Stimulated activated CD4-positive, alpha-beta T cell treated with anti-CD3 and anti-CD28 coated beads, Interleukin-12 subunit alpha, Interleukin-12 subunit beta, amount 100 ng/mL, for 4 hours (primary cell): ENCODE measurements around the gene SORL1.
A peak's percentile ranks its signal among the peaks of the same experiment; 100 is the strongest.
"Not testable (repeated sequence)": the region's sequence is repeated elsewhere in the genome, so short reads cannot be mapped to it uniquely, and the experiment has no call there.

Experiments
- DNase-seq: peaks from one replicate; pipeline ENCODE4 v3.0.0-alpha.2; 2020

SORL1 gene

DNA sequence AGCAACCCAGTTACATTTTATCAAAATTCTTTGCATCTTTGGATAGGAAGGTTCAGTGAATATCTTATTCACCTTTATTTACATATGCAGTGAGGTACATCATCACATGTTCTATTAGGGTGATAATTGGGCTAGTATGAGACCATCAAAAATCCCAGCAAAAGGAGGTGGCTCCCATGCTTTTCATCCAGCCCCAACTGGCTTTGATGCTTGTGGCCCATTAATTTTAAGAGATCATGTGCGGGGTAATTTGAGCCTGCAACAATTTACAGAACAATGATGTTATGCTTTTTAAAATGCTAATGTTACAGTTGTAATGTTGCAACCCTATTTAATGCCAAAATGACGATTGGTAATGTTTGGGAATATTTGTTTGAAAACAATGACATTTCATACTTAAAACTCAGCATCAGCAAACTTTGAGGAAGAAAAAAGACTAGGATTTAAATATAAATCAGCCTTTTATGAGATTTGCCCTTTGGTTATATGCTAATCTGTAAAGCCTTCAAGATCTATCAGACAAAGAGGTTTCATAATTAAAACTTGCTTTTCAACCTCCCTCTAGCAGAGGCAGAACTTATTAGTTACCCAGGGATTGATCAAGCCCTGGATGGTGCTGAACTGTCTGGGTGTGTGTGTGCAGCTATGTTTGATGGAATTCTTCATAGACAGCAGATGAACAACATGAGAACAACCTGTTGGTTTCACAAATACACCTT lies 184.1 kb downstream of the SORL1 start:
- DNase-seq = no peak

DNA sequence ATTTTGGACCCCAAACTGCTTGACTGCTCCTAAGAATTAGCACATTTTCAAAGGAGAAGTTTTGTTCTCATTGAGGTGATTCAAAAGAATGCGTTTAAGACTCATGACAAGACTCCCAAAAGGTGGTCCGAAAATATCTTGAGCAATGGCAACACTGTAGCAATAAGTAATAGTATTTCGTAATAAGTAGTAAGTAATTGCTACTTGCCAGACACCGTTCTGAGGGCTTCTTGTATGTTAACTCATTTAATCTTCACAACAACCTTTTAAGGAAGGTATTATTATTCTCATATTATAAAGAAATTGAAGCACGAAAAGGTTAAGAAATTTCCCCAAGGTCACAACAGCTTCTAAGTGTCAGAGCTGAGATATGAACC lies 184.7 kb downstream of the SORL1 start:
- DNase-seq = no peak

DNA sequence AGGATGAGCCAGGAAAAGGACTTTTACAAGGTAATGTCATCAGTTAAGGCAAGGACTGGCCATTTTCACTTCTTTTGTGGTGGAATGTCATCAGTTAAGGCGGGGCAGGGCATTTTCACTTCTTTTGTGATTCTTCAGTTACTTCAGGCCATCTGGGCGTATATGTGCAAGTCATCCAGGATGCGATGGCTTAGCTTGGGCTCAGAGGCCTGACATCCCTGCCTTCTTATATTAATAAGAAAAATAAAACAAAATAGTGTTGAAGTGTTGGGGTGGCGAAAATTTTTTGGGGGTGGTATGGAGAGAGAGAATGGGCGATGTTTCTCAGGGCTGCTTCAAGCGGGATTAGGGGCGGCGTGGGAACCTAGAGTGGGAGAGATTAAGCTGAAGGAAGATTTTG lies 185.5 kb downstream of the SORL1 start:
- not testable (repeated sequence) for DNase-seq

DNA sequence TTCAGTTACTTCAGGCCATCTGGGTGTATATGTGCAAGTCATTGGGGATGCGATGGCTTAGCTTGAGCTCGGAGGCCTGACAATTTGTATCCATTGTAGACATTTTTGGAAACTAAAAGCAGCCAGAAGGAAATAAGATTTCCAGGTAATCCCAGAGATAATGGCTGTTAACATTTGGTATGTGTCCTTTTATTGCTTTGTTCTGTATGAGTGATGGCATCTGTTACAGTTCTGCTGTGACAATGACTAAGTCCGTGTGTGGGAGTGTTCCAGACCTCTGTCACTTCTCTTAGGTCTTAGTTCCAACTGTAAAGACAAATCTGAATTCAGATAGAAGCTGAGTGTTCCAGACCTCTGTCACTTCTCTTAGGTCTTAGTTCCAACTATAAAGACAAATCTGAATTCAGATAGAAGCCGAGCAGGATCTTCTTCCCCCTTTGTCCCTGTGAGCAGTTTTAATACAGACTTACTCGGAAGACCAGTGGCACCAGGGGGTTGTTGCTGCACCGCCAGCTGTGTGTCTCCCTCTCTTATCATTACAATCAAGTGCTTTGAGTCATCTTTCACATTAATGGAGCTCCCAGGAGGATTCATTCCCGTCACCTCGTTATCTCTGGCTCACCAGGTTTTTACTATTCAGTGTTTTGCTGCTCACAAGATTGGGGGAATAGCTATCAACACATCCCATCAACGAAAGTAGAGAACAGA lies 191.5 kb downstream of the SORL1 start:
- no peak for DNase-seq

GRCh38 chr11:121644187-121644512 lies 192.0 kb downstream of the SORL1 start:
- DNase-seq = no peak

- DNase-seq = no peak
Observed at GRCh38 chr11:121645001-121645400, 192.9 kb downstream of the SORL1 start.

DNA sequence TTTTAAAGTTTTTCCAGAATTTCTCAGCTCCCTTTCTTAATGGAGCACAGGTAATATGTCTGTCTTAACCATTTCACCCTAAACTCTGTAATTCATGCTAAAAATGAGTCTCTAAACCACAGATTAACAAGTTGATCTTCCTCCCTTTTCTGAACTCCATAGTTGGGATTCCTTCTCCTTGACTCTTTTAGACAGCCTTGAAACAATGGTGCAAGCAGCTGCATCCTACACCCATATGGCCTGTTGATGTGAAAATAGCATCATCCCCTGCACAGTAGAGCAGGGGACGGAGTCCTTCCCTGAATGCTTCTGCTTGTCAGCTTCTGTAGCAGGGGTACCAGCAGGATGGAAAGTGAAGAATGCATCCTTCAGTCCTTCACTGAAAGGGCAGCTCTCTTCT lies 193.5 kb downstream of the SORL1 start:
- DNase-seq = no peak

DNA sequence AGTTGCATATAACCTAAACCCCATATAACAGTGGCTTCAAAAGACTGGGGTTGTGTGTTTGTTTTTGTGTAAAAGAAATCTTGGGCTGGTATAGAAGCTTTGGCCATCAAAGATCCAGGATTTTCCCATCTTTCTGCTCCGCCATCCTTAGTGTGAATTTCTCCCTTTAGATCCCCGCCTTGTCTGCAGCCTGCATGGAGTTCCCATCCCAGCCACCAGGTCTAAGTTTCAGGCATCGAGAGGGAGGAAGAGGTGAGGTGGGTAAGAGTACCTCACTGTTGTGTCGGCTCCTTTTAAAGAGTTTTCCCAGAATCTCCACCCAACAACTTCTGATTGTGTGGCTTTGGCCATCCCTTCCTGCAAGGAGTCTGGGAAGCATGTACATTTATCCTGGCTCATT lies 196.2 kb downstream of the SORL1 start:
- no peak for DNase-seq

DNA sequence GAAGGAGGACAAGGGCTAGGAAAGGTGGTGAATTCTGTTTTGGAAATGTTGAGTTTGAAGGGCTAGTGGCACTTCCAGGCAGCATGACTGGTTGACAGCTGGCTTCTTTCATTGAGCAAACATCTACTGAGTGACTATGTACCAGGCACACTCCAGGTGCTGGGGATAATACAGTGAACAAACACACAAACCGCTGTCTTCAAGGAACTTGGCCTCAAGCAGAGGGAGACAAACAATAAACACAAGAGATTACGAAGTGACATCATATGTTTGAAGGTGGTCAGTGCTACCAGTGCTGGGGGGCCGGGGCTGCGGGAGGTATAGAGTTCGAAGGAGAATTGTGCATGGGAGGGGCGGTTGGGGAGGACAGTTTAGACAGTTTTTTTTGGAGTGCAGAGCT lies 197.7 kb downstream of the SORL1 start:
- DNase-seq = no peak

- no peak for DNase-seq
Observed at GRCh38 chr11:121650351-121651256, 198.5 kb downstream of the SORL1 start.

GRCh38 chr11:121651257-121651605 lies 199.1 kb downstream of the SORL1 start:
- DNase-seq = no peak

DNA sequence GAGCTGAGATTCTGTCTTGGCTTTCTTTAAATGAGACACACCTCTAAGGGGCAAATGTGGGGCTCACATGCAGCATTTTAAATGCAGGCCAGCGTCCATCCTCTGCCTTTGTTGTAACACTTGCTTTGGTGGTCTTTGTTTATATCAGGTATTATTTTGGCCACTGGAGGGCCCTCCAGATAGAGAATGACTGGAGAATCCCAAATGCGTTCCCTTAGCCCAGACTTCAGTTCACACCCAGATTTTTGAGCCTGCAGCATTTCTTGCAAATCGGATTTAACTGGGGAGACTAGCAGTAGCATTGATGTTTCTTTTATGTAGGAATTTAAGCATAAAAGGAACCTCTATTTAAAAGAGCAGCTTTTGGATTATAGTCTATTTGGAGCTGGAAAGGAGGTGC lies 200.9 kb downstream of the SORL1 start:
- no peak for DNase-seq

GRCh38 chr11:121654259-121654842 lies 202.2 kb downstream of the SORL1 start:
- no peak for DNase-seq

DNA sequence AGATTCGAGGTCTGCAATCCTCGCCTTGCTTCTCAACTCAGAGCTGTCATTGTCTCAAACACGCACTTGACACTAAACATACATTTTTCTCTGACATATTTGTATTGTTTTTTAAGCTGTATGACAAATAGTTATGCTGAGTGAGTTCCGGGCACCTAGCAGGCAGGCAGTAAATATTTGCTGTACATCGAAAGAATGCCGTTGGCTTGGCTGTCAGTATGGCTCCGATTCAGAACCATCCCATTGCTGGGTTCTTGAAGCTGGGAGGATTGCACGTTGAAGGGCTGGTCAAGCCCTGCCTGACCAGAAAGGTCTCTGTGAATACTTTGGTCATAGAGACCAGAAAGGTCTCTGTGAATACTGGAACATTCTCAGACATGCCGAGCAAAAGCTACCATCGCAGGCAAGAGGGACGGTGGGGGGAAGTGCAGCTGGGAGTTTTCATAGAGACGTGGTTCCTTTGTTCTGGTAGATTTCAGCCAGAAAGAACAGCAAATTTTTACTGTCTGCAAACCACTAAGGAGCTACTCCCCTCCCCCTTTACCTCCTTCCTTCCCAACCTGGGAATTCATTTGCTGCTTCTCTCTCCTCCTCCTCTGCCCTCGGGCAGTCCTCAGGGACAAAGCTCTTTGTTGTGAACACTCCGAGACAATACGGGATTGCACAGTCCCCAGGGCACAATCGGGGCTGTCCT lies 202.9 kb downstream of the SORL1 start:
- DNase-seq = no peak

DNA sequence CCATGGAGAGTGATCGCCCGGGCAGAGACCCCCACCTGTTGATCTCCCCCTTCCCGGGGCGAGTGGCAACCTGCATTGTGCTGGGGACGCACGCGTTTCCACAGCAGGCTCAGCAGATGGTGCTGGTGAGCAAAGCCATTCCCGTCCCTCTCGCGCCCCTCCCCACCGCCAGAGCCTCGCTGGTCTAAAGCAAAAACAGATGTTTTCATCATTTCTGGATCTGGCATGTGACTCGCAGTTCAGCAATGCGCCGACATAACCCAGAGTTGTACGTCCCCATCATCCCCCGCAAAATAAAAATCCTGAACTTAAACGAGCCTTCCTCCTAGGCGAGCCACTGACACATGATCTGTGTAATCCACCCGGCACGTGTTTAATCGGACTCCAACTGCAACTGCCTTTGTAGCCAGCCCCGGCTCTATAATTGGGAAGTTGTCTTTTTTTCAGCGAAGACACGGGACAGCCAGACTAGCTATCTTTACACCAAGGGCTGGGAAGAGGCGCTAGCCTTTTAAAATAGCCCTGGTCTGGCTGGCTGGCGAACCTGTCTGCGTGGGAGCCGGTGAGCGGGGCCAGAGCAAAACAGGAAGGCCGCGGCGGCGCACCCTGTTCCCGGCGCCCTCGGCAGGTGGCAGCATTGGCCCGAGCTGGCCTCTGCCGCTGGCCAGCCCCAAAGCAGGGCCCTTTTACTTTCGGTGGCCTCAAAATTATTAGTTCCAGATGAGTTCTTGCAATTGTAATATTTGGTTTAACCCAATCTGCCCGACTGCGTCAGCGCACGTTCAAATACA lies 203.6 kb downstream of the SORL1 start:
- peak; percentile 70 for DNase-seq

DNA sequence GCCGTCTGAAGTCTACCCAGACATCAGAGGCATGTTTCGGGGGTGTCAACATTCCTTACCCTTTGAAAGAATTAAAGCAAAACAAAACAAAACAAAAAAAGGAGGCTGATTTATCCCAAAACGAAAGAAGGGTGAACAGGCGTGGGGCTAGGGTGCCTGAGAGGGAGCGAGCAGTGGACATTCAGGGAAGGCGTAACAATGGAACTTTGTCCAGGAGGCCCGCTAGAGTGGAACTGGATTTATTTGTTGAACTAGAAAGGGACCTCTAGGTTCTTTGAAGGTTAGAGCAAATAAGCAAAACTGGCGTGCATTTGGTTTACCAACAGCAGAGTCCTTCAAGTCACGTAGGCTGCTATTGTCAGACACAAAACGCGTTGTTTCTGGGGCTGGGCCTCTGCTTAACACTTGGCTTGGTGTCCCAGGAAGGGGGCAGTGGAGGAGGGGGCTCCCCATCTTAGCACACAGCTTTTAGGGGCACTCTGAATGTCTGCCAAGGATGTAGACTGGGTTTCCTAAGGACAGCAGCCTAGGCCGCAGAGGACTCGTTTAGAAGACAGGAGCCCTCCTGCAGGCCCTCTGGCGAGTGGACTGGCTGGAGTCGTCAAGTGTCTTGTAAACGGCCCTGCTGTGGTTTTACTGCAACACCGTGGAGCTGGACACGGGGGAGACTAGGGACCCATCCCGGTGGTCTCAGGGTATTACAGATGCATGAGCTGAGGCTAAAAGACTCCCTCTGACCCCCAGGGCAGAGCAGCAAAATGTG lies 204.4 kb downstream of the SORL1 start:
- DNase-seq = no peak

DNA sequence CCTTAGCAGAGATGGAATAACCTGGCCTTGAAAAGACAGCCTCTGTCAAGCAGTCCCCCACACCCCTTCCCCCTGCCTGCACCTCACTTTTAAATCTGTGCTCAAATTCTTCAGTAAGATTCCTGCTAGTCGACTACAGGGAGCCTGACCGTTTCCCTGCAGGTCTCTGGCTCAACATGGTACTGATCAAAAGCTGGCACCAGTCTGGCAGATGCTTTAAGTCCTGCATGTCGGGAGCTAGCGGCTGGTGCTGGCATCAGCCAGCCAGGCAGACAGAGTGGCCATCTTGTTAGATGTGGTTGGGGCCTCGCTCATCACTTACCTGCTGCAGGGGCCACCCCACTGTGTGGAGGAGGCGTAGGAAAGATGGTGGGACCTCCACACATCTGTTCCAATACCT lies 205.0 kb downstream of the SORL1 start:
- no peak for DNase-seq

GRCh38 chr11:121659811-121660210 lies 207.7 kb downstream of the SORL1 start:
- DNase-seq = no peak

- DNase-seq = no peak
Observed at GRCh38 chr11:121661880-121662486, 209.9 kb downstream of the SORL1 start.

DNA sequence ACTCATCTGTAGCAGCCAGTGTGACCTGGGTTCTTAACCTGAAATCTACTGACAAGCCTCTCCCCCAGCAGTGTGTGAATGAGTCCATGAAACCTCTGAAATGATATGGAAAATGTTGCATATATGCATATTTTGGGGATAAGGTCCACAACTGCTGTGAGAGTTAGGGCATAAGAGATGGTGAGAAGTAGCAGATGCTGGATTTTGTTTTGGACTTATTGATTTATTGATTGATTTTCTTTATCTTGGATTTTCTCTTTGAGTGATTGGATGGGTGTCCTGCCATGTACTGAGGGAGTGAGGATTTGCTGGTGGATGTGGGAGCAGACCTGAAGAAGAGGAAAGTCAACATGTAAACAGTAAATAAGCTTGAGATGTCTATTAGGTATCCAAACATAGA lies 212.0 kb downstream of the SORL1 start:
- no peak for DNase-seq
